Keratinocyte (primary cell): ENCODE data around the gene GGA1.

Experiments used
- EZH2 ChIP-seq: IDR thresholded peaks from one replicate; pipeline ENCODE4 v1.6.1; 2012; ENCODE audit warnings: inconsistent platforms, mild to moderate bottlenecking, low read length, moderate library complexity
- TF ChIP-seq, protein P1 (sequence below), 3 experiments: IDR thresholded peaks in 1 of 3; conservative IDR thresholded peaks in 1 of 3; optimal IDR thresholded peaks in 1 of 3; 2 replicates in 2 of 3; 3 replicates in 1 of 3; pipeline versions ENCODE3 to v1.5.1; 2011; ENCODE audit warnings: low read length in 3 of 3, mild to moderate bottlenecking in 3 of 3, moderate library complexity in 2 of 3, control low read depth in 1 of 3, inconsistent platforms in 1 of 3; ENCODE audit not compliant: insufficient read depth in 2 of 3; ENCODE audit errors: extremely low read depth in 1 of 3

DNA sequence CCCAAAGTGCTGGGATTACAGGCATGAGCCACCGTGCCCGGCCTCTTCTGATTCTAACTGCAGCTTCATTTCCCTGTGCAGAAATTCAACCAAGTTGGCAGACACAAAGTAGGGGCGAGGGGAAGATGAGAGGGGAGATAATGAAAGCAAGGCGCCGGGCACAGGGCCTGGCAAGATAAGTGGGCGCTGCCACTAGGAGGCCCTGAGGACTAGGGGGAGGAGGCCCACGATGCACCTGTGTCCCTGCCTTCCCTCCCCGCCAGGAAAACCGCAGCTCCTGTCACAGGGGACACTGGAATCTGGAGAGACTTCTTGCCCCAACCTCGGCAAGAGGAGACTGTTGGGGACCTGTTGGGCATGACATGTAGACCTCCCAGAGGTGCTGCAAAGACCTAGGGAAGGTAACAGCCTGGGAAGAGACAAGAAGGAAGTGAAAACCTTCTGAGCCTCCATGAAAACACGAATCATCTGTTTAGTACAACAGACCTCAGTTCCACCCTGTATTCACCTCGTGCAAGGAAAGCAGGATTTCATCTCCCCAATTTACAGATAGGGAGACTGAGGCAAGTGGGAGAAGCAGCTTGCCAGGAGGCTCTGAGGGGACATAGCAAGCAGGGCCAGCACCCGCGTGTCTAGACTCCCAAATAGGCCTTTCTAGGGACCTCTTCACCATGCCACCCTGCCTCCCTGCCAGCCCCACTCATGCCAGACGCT is 63.7 kb downstream of the GGA1 start:
- TF ChIP-seq, protein P1, sequence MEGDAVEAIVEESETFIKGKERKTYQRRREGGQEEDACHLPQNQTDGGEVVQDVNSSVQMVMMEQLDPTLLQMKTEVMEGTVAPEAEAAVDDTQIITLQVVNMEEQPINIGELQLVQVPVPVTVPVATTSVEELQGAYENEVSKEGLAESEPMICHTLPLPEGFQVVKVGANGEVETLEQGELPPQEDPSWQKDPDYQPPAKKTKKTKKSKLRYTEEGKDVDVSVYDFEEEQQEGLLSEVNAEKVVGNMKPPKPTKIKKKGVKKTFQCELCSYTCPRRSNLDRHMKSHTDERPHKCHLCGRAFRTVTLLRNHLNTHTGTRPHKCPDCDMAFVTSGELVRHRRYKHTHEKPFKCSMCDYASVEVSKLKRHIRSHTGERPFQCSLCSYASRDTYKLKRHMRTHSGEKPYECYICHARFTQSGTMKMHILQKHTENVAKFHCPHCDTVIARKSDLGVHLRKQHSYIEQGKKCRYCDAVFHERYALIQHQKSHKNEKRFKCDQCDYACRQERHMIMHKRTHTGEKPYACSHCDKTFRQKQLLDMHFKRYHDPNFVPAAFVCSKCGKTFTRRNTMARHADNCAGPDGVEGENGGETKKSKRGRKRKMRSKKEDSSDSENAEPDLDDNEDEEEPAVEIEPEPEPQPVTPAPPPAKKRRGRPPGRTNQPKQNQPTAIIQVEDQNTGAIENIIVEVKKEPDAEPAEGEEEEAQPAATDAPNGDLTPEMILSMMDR (optimal IDR thresholded peaks at IDR 0.05 in 1 of 3, IDR thresholded peaks at IDR 0.05 in 1 of 3, conservative IDR thresholded peaks at IDR 0.05 in 1 of 3; ENCODE audit: extremely low read depth in 1 of 3, insufficient read depth in 2 of 3, low read length in 3 of 3) = peak in 1 of 3 experiments; percentile 10
- TF ChIP-seq EZH2 = no peak
